ENCODE data around the gene SLC38A4.
"Not testable (repeated sequence)": the region's sequence is repeated elsewhere in the genome, so short reads cannot be mapped to it uniquely, and the experiment has no call there.

DNA sequence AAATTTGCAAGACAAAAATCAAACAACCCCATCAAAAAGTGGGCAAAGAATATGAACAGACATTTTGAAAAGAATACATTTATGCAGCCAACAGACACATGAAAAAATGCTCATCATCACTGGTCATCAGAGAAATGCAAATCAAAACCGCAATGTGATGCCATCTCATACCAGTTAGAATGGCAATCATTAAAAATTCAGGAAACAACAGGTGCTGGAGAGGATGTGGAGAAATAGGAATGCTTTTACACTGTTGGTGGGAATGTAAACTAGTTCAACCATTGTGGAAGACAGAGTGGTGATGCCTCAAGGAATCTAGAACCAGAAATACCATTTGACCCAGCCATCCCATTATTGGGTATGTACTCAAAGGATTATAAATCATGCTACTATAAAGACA is 83.5 kb downstream of the SLC38A4 start:
- TF ChIP-seq CTCF (IDR thresholded peaks at IDR 0.05; ENCODE audit: low read depth, low read length); EZH2phosphoT487 (IDR thresholded peaks at IDR 0.05; ENCODE audit: low read depth): not testable (repeated sequence)
